HFFc6 (cell line): ENCODE data around the gene MRPL21. TPM values are rescaled to one million over a fixed set of nuclear protein-coding genes. Genes with fewer than 3 reads are reported as not detected.
A peak's percentile ranks its signal among the peaks of the same experiment; 100 is the strongest.

ENCODE experiments used
- DNase-seq: peaks from one replicate; pipeline ENCODE4 v3.0.0-alpha.2; 2018
- H3K27ac Mint-ChIP-seq: 2 replicates; pipeline ENCODE4 v1.8.0; 2020; ENCODE audit warnings: mild to moderate bottlenecking, mixed read lengths
- H3K27me3 Mint-ChIP-seq: 2 replicates; pipeline ENCODE4 v1.8.0; 2021; ENCODE audit warnings: mild to moderate bottlenecking, moderate library complexity, mixed read lengths; ENCODE audit not compliant: insufficient read depth
- H3K36me3 Mint-ChIP-seq: 2 replicates; pipeline ENCODE4 v1.8.0; 2021; ENCODE audit warnings: low read depth, mixed read lengths
- H3K4me1 Mint-ChIP-seq: 2 replicates; pipeline ENCODE4 v1.8.0; 2020; ENCODE audit warnings: low read depth, mixed read lengths
- H3K4me3 Mint-ChIP-seq: 2 replicates; pipeline ENCODE4 v1.8.0; 2020; ENCODE audit warnings: mild to moderate bottlenecking, moderate library complexity, mixed read lengths
- H3K9me3 Mint-ChIP-seq: 2 replicates; pipeline ENCODE4 v1.8.0; 2020; ENCODE audit warnings: mild to moderate bottlenecking, mixed read lengths
- total RNA-seq, 6 experiments: library from RNA; stranded (reverse); fragmentation: NEBNext Ultra II Directional; extraction: Animal tissue kit (Norgen Biotek cat#: 25700); gene quantifications; 2 replicates in 1 of 6; 3 replicates in 5 of 6; pipeline ENCODE4 v1.2.3, GENCODE V29; 2021
- TF ChIP-seq, protein P1 (sequence below): fragments of 200-600 bp; sonication (generic); IDR thresholded peaks from 2 replicates; pipeline ENCODE4 v1.5.0; 2021; ENCODE audit warnings: antibody characterized with exemption, mild to moderate bottlenecking

MRPL21 gene
- total RNA-seq, 6 experiments from 2014 or later: 60.8 to 69.9 (median 63.9) TPM

- DNase-seq: peak; percentile 26
- Mint-ChIP-seq H3K4me1 (peaks cover 33% of the 10 kb centered on the region), H3K36me3 (no peaks in the 10 kb centered on the region), H3K27me3 (peaks cover 7% of the 10 kb centered on the region), H3K27ac (no peak overlapping the region), H3K4me3 (no peak overlapping the region), H3K9me3 (no peaks in the 10 kb centered on the region)
- TF ChIP-seq, protein P1, sequence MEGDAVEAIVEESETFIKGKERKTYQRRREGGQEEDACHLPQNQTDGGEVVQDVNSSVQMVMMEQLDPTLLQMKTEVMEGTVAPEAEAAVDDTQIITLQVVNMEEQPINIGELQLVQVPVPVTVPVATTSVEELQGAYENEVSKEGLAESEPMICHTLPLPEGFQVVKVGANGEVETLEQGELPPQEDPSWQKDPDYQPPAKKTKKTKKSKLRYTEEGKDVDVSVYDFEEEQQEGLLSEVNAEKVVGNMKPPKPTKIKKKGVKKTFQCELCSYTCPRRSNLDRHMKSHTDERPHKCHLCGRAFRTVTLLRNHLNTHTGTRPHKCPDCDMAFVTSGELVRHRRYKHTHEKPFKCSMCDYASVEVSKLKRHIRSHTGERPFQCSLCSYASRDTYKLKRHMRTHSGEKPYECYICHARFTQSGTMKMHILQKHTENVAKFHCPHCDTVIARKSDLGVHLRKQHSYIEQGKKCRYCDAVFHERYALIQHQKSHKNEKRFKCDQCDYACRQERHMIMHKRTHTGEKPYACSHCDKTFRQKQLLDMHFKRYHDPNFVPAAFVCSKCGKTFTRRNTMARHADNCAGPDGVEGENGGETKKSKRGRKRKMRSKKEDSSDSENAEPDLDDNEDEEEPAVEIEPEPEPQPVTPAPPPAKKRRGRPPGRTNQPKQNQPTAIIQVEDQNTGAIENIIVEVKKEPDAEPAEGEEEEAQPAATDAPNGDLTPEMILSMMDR: no peak
These were observed 31.2 kb downstream of the MRPL21 start for GRCh38 chr11:68872216-68873003.

- no peak for DNase-seq
- H3K9me3 Mint-ChIP-seq: no peaks in the 10 kb centered on the region
- H3K4me1 Mint-ChIP-seq: peaks cover 33% of the 10 kb centered on the region
- TF ChIP-seq, protein P1: peak; percentile 25; the same call in 1 of the 2 replicates
- no peak overlapping the region; the same call in 1 of the 2 replicates for H3K27ac Mint-ChIP-seq
- peak overlapping the region; percentile 85 for H3K4me3 Mint-ChIP-seq
- peaks cover 9% of the 10 kb centered on the region for H3K27me3 Mint-ChIP-seq
- no peaks in the 10 kb centered on the region for H3K36me3 Mint-ChIP-seq
These were observed 33.2 kb downstream of the MRPL21 start for GRCh38 chr11:68870470-68870869.

DNA sequence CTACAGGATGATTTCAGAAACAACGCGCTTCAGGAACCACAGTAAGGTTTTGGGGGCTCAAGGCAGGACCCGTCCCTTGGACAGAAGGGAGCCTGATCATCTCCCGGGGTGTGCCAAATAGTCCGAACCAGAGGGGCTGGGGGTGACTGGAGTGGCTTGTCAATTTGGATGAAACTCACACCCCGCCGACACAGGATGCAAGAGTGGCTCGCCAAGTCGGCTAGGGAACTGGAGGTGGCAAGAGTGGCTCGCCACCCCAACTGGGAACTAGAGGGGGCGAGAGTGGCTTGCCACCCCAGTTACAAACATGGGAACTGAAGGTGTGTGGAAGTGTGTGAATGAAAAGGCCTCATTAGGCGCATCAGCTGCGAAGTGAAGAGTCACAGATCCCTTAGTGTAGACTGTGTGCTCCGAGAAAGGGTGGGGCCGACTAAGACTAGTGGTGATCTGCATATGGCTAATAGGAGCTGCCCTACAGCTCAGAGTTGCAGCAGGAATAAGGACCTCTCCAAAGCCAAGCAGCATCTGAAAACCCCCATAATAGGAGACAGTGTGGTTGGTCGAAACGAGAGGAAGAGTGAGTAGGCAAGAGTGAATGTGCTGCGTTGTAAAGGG, 35.3 kb downstream of the MRPL21 start:
- Mint-ChIP-seq H3K4me1 (peaks cover 32% of the 10 kb centered on the region), H3K27ac (no peak overlapping the region), H3K27me3 (peaks cover 8% of the 10 kb centered on the region), H3K4me3 (no peak overlapping the region), H3K9me3 (peaks cover 9% of the 10 kb centered on the region), H3K36me3 (peaks cover 8% of the 10 kb centered on the region; the same call in 1 of the 2 replicates)
- no peak for DNase-seq
- TF ChIP-seq, protein P1: no peak

DNA sequence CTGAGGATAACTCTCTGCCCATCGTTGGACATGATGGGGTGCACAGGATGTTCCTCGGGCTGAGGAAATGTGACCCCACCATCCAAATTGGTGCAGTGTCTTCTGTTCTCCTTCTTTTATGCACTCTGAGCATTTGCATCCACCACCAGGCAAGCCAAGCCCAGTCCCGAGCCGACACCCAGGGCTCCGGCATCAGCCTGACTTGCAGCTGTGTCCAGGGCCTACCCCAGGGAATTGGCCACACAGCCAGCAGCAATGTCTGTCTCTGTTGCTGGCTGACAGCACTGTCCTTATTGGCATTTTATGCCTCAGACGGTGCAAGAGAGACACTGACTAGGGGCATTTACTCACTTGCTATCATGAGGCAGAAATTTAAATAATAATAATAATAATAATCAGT, 36.6 kb downstream of the MRPL21 start:
- H3K4me1 Mint-ChIP-seq: peaks cover 20% of the 10 kb centered on the region
- TF ChIP-seq, protein P1: no peak
- no peak overlapping the region for H3K27ac Mint-ChIP-seq
- peaks cover 16% of the 10 kb centered on the region for H3K9me3 Mint-ChIP-seq
- H3K36me3 Mint-ChIP-seq: peaks cover 12% of the 10 kb centered on the region; the same call in 1 of the 2 replicates
- no peak for DNase-seq
- H3K4me3 Mint-ChIP-seq: no peak overlapping the region
- H3K27me3 Mint-ChIP-seq: peaks cover 12% of the 10 kb centered on the region

DNA sequence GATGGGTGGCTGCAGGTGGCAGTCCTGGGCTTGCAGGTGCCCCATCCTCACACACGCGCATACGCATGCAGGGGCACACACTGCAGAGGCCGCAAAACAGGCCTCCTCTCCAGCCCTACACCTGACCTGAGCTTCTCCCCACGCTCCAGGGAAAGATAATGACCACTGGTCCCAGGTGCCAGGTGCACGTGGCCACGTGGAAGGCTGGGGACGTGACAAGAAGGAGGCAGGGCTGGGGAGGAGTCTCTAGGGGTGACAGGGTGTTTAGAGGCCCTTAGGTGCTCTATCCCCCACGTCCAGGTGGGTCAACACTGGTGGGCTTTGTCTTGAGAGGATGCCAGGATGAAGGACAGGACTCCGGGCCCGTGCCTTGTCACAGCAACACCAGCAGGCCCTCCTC, 38.4 kb downstream of the MRPL21 start:
- no peak overlapping the region for H3K27ac Mint-ChIP-seq
- H3K4me3 Mint-ChIP-seq: no peak overlapping the region
- no peak for DNase-seq
- peaks cover 12% of the 10 kb centered on the region for H3K27me3 Mint-ChIP-seq
- TF ChIP-seq, protein P1: no peak
- peaks cover 16% of the 10 kb centered on the region for H3K9me3 Mint-ChIP-seq
- H3K36me3 Mint-ChIP-seq: peaks cover 12% of the 10 kb centered on the region; the same call in 1 of the 2 replicates
- H3K4me1 Mint-ChIP-seq: peaks cover 12% of the 10 kb centered on the region
